Stimulated activated CD8-positive, alpha-beta memory T cell treated with anti-CD3 and anti-CD28 coated beads, Interleukin-4, amount 100 ng/mL, for 24 hours (primary cell): ENCODE results near the gene MTG2.

Experiments used
- DNase-seq: peaks from one replicate; pipeline ENCODE4 v3.0.0-alpha.2; 2020; ENCODE audit warnings: low read depth

Gene MTG2, protein sequence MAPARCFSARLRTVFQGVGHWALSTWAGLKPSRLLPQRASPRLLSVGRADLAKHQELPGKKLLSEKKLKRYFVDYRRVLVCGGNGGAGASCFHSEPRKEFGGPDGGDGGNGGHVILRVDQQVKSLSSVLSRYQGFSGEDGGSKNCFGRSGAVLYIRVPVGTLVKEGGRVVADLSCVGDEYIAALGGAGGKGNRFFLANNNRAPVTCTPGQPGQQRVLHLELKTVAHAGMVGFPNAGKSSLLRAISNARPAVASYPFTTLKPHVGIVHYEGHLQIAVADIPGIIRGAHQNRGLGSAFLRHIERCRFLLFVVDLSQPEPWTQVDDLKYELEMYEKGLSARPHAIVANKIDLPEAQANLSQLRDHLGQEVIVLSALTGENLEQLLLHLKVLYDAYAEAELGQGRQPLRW

DNA sequence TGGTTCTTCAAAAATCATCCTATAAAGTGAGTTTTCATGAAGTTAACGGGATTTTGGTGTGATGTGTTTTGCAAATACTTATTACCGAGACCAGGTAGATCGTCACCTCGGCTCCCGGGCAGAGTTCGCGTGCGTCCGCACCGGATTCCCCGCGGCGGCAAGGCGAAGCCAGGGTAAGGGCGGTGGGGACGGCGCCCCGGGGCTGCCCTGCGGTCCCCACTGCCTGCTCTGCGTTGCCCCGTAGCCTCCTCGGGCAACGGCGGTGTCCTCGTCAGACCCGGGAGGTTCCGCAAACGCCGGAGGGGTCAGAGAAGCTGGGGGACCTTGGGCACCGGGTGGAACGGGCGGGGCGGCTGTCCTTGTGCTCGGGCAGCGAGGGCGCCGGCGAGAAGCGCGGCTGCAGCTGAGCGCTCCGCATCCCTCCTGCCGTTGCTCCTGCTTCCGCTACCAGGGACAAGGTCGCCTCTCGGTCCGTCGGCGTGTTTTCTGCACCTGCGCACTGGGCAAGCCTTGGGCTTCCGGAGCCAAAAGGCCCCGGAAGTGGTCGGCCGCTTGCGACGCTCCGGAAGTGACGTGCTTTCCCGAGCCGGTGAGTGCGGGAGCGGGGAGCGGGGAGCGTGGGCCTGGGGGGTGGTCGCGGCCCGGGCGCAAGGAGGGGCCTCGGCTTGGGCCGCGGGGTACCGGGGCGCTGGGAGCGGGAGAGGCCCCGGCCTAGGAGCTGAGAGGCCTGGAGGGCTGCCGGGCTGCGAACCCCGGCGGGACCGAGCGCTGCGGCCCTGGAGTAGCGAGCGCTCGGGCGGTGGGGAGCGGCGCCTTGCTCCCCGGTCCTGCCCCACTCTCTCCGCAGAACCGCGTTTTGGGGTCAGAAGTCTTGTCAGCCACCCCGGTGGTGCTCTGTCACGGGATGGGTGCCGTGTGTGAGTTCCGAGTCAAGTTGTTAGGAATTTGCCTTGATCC is at the start of gene MTG2:
Gene MTG2, plus strand, starts transcription at position 560 of the 957 bp plus-strand sequence. CDS start 10,393 bp downstream, outside the sequence.
- DNase-seq, result peak; percentile 93

DNA sequence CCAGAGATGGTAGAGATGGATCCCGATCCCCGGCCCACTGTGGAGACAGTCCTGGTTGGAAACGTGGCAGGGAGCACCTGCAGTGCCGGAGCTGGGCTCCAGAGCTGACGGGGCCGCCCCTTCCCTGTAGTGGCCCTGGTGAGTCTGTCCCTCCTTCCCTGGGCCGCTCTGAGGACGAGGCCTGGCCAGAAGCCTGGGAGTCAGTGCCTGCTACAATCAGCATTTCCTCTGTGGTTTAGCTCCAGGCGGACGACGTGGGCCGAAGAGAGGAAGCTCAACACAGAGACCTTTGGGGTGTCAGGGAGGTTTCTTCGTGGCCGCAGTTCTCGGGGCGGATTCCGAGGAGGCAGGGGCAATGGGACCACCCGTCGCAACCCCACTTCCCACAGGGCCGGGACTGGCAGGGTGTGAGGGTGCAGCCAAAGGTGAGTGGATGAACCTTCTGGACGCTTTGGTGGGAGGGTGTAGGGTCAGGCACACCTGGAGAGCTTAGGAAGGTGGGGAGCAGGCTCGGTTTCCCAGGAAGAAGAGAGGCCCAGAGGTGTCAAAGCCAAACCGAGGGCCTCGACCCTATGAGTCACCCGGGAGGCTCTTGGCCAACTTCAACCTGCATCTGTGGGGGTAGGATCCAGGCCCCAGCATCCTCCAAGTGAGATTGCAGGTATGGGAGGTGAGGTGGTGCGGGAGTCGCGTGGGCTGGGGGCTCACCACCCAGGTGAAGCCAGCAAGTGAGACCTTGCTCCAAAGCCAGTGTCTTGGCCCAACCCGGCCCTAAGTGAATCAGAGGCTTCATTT is 49.6 kb upstream of the MTG2 start:
- DNase-seq, result no peak

DNA sequence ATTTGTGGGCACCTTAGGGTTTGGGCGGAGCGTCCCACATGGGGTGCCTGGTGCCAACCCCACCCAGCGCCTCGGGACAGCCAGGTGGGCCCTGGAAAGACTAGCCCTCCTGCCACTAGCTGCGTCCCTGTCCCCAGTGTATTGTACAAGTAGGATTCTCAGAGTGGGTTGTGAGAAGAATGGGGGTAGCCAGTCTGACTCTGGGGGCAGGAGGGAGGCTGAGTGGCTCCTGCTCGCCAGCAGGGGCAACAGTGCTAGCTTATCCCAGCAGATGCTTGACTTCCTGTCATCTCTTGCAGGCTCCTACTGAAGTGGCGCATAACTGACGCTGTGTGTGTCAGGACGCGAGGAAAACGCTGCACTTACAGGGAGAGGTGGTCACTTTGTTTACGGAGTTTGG is 49.0 kb upstream of the MTG2 start:
- no peak for DNase-seq

- DNase-seq, result no peak
These were observed 48.0 kb upstream of the MTG2 start for GRCh38 chr20:62134735-62135231.

DNA sequence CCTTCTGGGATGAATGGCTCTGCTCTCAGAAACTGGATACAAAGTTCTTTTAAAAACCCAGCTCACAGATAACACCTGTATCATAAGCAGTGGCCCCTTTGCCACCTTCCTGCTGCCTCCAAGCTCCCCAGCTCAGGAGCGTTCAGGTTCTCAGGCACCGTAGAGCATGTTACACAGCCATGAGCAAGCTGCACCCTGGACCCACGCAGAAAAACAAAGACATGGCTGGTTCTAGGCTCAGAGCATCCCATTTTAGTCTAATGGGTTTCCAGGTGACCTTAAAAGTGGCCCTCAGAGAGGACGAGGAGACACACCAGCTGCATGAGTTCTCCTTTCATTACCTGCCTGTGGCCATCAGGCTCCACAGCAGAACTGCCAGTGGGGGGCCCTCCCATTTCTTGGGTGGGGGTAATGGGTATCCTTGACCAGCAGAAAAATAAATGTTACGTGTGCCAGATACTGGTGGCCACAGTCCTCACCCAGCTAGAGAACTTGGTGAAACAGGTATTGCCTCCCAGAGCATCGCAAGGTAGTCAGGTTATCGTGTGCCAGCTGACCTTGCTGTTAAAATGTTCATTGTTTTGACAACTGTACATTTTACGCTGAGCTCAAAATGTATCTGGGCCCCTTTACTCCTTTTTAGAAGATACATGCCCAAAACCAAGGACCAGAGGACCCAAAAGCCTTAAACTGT is 47.1 kb upstream of the MTG2 start:
- DNase-seq, result no peak

- DNase-seq, result no peak
These were observed 46.3 kb upstream of the MTG2 start for GRCh38 chr20:62136283-62137091.

DNA sequence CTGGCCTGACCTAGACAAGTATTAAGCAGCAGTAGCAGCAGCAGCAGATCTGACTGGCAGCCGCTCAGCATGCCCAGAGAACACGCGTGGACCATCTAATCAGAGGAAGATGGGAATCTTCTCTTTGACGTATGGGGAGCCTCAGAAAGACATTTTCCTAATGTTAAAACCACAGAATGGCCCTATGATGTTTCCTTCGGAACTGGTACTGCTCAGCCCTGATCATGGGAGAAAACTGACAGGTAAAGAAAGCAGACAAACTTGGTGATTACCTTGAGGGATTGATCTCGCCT is 45.8 kb upstream of the MTG2 start:
- DNase-seq, result no peak

- no peak for DNase-seq
These were observed 45.2 kb upstream of the MTG2 start for GRCh38 chr20:62137478-62138203.

DNA sequence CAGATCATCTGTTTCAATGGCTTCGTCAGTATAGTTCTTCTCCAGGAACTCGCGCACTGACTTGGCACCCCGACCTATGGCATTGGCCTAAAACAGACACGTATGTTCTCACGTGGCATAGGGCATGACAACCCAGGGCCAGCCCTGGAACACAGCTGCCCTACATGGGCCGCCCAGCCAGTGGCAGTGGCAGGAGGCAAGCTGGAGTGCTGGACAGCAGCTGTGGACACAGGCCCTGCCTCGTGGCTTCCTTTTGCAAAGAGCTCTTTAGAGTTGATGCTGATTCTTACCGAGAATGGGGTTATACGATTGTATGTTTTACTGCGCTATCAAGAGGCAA is 44.7 kb upstream of the MTG2 start:
- no peak for DNase-seq

- no peak for DNase-seq
These were observed 43.9 kb upstream of the MTG2 start for GRCh38 chr20:62138912-62139311.

DNA sequence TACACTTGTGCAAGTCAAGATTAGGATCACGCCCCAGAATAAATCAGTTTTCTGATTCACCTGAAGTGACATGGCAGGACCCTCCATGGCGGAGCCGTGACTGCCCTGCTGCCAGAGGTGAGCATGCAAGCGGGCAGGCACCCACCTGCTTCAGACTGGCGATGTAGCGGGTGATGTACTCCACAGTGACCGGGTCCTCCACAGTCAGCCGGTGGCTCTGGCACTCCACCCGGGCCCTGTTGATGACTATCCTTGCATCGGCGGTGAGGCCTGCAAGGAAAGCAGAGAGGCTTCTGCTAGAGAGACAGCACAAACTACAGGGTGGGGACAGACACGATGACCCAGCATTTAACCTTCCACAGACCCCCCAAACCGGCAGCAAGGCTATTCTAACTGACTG is 43.2 kb upstream of the MTG2 start:
- no peak for DNase-seq

DNA sequence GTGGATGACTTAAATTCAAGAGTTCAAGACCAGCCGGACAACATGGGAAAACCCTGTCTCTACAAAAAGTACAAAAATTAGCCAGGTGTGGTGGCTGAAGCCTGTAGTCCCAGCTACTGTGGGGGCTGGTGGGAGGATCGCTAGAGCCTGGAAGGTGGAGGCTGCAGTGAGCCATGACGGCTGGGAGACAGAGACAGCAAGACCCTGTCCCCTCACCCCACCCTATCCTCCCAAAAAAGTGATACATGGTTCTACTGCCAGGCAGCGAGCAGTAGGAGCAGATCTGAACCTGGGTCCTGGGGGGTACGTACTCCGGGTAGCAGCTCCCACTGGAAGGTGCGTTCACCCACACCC is 41.8 kb upstream of the MTG2 start:
- DNase-seq, result no peak

DNA sequence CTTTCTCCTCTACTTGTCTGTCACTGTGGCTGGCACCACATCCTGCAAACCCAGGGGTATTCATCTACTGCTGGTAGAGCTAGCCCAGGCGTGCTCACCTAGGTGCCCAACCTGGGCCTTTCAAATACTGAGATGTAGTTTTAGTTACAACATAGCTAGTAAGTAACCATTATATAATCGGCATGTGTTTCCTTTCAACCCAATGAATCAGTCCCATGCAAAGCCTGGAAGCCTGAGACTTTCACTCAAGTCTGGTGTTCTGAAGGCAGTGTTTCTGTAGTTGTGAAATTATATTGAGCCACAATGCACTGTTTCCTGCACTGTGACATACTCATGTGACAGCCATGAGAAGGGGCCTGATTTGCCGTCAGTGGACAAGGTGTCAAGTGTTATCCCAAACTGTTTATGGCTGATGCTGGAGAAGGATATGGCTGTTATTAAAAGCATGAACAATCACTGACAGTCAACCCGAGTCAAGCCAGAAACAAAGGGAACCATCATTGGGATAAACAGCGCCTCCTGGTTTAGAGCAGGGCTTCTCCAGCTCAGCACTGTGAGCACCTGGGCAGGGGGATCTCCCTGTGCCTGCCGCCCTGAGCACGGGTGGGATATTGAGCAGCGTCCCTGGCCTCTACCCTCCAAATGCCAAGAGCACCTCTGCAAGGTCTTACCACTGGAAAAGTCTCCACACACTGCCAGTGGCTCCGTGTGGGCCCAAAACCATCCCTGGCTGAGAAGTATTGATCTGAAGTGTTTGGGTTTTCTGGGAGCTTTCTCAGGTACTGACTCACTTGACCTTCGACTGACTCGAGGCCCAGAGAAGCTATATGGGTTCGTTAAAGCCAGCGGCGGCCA is 41.2 kb upstream of the MTG2 start:
- no peak for DNase-seq

DNA sequence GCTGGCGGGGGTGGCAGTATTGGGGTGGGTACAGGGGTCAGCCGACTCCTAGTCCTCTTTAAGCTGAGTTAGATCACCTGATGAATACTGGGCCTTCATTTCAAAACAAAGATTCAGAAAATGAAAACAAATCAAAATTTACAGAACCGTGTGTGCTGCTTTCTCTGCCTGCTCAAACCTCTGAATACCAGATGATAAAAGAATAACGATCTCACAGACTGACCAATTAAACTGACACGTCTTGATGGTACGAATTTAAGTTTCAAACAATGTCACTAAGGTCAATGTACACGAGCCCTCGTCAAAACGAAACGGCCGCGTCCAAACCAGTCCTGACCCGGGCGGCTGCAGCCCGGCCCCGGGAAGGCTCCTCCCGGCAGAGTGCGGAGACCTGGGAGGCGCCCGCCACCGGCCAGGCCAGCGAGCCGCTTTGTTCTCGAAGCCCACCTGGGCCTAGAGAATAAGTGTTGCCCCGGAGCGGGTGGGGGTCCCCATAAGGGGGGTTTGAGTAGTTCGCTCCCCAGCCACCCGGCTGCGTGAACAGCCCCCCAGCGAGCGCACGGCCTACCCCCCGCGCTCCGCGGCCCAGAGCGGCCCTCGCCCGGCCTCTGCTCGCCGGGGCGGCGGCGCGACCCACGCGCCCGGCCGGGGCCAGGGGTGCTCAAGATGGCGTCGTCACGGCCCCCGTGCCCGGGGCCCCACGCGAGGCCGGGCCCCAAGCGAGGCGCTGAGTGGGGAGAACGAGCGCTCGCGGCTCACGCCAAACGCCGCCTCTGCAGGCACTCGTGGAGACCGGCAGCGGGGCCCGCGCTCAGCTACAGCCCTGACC is 40.4 kb upstream of the MTG2 start:
- DNase-seq, result no peak

GRCh38 chr20:62143081-62143956 is 39.5 kb upstream of the MTG2 start, which contains the start of the genes PSMA7 and SS18L1:
Gene PSMA7, minus strand, starts transcription at chr20:62143394. Its CDS starts 91 bp downstream, at chr20:62143303.
Gene SS18L1, plus strand, starts transcription at chr20:62143769. Its CDS starts 52 bp downstream, at chr20:62143821.
- DNase-seq, result peak; percentile 80

GRCh38 chr20:62143957-62144825 is 38.6 kb upstream of the MTG2 start:
- peak; percentile 56 for DNase-seq
